Ectodermal cell (in vitro differentiated cells): Measurements from ENCODE around the gene GDPGP1.
"Not testable (repeated sequence)": the region's sequence is repeated elsewhere in the genome, so short reads cannot be mapped to it uniquely, and the experiment has no call there.

Source experiments
- H3K27ac ChIP-seq: 2 replicates; pipeline ENCODE4 v1.7.0; 2013; ENCODE audit warnings: mild to moderate bottlenecking, low read depth, low read length; ENCODE audit not compliant: insufficient read depth, poor library complexity, severe bottlenecking
- H3K27me3 ChIP-seq: 2 replicates; pipeline ENCODE4 v1.7.0; 2013; ENCODE audit warnings: mild to moderate bottlenecking, low read length; ENCODE audit not compliant: insufficient read depth, control insufficient read depth, poor library complexity, severe bottlenecking
- H3K36me3 ChIP-seq: one replicate; pipeline ENCODE4 v1.7.0; 2013; ENCODE audit warnings: low read length; ENCODE audit not compliant: control insufficient read depth, insufficient read depth
- H3K4me1 ChIP-seq: one replicate; pipeline ENCODE4 v1.7.0; 2013; ENCODE audit warnings: low read length; ENCODE audit not compliant: control insufficient read depth, insufficient read depth
- H3K4me3 ChIP-seq: 2 replicates; pipeline ENCODE4 v1.7.0; 2013; ENCODE audit warnings: low read depth, low read length, control low read depth; ENCODE audit not compliant: insufficient read depth
- H3K9me3 ChIP-seq: 2 replicates; pipeline ENCODE4 v1.7.0; 2013; ENCODE audit warnings: mild to moderate bottlenecking, low read length, moderate library complexity; ENCODE audit not compliant: control insufficient read depth
- WGBS, 2 experiments: methylation state at CpG; one replicate each; pipeline ENCODE4 v1.1.7; 2013; ENCODE audit warnings: missing lambda C conversion rate in 2 of 2; 5-methylcytosine and 5-hydroxymethylcytosine counted together

Gene GDPGP1

GRCh38 chr15:90260731-90261130 lies 26.7 kb downstream of the GDPGP1 start:
- H3K36me3 ChIP-seq, H3K9me3 ChIP-seq, H3K4me1 ChIP-seq, H3K27me3 ChIP-seq, H3K27ac ChIP-seq, H3K4me3 ChIP-seq: not testable (repeated sequence)
- WGBS, 2 experiments, result 86 to 94% methylated on average over 5 to 6 of the region's 6 CpGs

DNA sequence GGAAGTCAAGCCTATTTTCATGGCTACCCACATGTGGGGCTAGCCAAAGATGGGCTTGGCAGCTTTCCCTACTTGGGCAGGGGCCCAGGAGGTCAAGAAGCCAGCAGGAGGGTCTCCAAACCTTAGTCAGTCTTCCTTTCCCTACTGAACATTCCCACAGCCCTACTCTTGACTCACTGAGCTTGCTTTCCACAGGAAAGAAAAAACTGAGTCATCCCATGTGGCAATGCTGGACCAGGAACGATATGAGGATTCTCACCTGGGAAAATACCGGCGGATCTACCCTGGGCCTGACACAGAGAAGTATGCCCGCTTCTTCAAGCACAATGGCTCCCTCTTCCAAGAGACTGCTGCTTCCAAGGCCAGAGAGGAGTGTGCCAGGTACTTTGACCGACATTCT lies 27.8 kb downstream of the GDPGP1 start:
- H3K27ac ChIP-seq, result no peak overlapping the region
- H3K36me3 ChIP-seq, result no peaks in the 10 kb centered on the region
- no peaks in the 10 kb centered on the region for H3K9me3 ChIP-seq
- H3K4me1 ChIP-seq, result peaks cover 11% of the 10 kb centered on the region
- 93 to 95% methylated on average over 5 of the region's 5 CpGs for WGBS, 2 experiments
- no peaks in the 10 kb centered on the region for H3K27me3 ChIP-seq
- no peak overlapping the region for H3K4me3 ChIP-seq

DNA sequence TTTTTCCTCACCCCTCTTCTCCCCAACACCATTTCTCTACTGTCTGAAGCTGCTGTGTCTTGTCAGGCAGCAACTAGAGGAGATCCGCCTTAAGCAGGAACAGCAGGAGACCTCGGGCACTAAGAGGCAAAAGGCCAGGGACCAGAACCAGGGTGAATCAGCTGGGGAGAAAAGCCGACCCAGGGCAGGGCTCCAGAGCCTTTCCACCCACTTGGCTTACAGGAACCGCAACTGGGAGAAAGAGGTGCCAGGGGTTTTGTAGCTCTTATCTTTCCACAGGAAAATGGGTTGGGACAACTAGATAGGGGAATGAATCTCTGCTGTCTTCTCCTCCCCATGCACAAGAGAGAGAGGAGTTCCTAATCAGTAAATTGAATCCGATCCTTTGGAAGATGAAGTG lies 28.4 kb downstream of the GDPGP1 start:
- H3K4me3 ChIP-seq, result no peak overlapping the region

DNA sequence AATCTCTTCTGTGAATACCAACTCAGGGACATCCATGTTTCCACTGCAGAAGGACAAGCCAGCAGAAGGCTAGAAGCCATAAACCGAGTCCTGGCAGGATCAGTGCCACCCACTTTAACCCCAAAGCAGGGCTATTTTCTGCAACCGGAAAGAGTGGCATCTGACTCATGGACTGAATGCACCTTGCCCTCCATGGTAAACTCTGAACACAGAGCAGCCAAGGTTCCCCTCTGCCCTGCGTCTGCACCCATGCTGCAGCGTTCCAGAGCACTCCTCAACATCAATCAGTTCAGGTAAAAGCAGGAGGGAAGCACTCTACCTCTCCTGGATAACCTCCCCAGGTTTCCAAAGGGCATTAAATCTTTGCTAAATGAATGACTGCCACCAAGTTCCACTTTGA lies 30.7 kb downstream of the GDPGP1 start:
- H3K27me3 ChIP-seq, result no peaks in the 10 kb centered on the region
- 74 to 84% methylated on average over 4 of the region's 4 CpGs for WGBS, 2 experiments
- peak overlapping the region; percentile 89 for H3K4me3 ChIP-seq
- H3K4me1 ChIP-seq, result peaks cover 23% of the 10 kb centered on the region
- no peak overlapping the region for H3K27ac ChIP-seq
- H3K36me3 ChIP-seq, result no peaks in the 10 kb centered on the region
- no peaks in the 10 kb centered on the region for H3K9me3 ChIP-seq

More for the DNA sequence above, 28.4 kb downstream of the GDPGP1 start:
- Histone ChIP-seq H3K4me1 (peaks cover 17% of the 10 kb centered on the region), H3K27ac (no peak overlapping the region), H3K9me3 (no peaks in the 10 kb centered on the region), H3K27me3 (no peaks in the 10 kb centered on the region), H3K36me3 (no peaks in the 10 kb centered on the region)
- WGBS, 2 experiments, result 84 to 87% methylated on average over 5 of the region's 5 CpGs

DNA sequence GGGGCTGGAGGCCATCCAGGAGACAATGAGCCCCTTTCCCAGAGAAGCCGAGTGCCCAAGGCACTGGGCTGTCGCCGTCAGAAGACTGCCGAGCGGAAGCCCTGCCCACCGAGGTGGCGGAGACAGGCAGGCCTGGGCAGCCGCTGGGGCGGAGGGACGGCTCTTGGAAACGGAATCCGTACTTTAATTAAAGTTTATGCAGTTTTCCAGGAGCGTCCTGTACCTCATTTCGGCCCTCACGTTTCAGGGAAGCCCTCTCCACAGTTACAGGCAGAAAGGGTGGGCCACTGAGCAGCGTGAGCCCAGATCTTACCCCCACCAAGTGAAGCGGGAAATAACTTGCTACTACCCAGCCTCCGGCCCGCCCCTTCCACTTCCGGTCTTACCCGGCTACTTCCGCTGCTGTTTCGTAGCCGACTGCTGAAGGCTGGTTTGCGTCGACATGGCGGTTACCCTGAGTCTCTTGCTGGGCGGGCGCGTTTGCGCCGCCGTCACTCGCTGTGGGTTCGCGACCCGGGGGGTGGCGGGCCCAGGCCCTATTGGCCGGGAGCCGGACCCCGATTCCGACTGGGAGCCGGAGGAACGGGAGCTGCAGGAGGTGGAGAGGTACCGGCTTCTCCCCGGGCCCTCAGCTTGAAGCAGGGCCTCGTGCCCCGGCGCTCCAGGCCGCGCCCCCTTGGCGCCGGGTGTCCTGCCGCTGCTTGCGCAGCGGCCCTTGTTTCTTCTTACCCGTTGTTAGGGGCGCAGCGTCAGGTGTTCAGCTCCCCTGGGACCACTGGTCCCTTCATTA lies 31.5 kb downstream of the GDPGP1 start, which contains the start of gene NGRN:
NGRN (plus strand) TSS at position 402 of the 790 bp plus-strand sequence; CDS start at position 443, 41 bp downstream.
- Histone ChIP-seq H3K4me1 (peaks cover 23% of the 10 kb centered on the region), H3K36me3 (peaks cover 6% of the 10 kb centered on the region), H3K4me3 (peak within 1 kb of the TSS; percentile 89), H3K27me3 (no peaks in the 10 kb centered on the region), H3K9me3 (no peaks in the 10 kb centered on the region), H3K27ac (peak within 1 kb of the TSS; percentile 90)
- 1% methylated on average over 59 of the region's 59 CpGs for WGBS, 2 experiments

DNA sequence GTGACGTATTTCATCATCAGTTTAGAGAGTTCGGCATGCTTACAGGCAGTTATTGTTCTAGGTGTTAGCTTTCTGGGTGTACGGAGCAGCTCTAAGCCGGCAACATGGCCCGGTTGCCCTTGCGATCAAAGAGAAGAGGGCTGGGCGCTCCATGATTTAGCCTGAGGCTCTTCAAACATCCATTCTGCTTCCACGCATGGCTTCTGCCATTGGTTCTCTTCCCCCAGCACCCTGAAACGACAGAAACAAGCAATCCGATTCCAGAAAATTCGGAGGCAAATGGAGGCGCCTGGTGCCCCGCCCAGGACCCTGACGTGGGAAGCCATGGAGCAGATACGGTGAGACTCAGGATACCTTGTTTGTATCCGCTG lies 32.0 kb downstream of the GDPGP1 start:
- 0 to 1% methylated on average over 16 of the region's 16 CpGs for WGBS, 2 experiments
- Histone ChIP-seq H3K27ac (peak overlapping the region; percentile 90), H3K27me3 (no peaks in the 10 kb centered on the region), H3K36me3 (peaks cover 11% of the 10 kb centered on the region), H3K4me3 (peak overlapping the region; percentile 89), H3K9me3 (no peaks in the 10 kb centered on the region), H3K4me1 (peaks cover 23% of the 10 kb centered on the region)

GRCh38 chr15:90266485-90266884 lies 32.5 kb downstream of the GDPGP1 start:
- WGBS, 2 experiments, result 33 to 41% methylated on average over 11 to 12 of the region's 15 CpGs
- Histone ChIP-seq H3K9me3 (no peaks in the 10 kb centered on the region), H3K4me3 (peak overlapping the region; percentile 89), H3K4me1 (peaks cover 23% of the 10 kb centered on the region), H3K27ac (no peak overlapping the region), H3K36me3 (peaks cover 12% of the 10 kb centered on the region), H3K27me3 (no peaks in the 10 kb centered on the region)

- Histone ChIP-seq H3K4me3 (no peak overlapping the region), H3K27me3 (no peaks in the 10 kb centered on the region), H3K36me3 (peaks cover 22% of the 10 kb centered on the region), H3K27ac (no peak overlapping the region), H3K9me3 (no peaks in the 10 kb centered on the region), H3K4me1 (peaks cover 23% of the 10 kb centered on the region)
- 50% methylated on average over 1 of the region's 1 CpG; no CpG with 5 or more reads in 1 of the 2 experiments for WGBS, 2 experiments
These were observed 34.4 kb downstream of the GDPGP1 start for GRCh38 chr15:90268415-90268814.

GRCh38 chr15:90270502-90271150 lies 36.6 kb downstream of the GDPGP1 start:
- Histone ChIP-seq H3K27ac (no peak overlapping the region), H3K4me3 (no peak overlapping the region), H3K27me3 (no peaks in the 10 kb centered on the region), H3K36me3 (peaks cover 32% of the 10 kb centered on the region), H3K9me3 (no peaks in the 10 kb centered on the region), H3K4me1 (peaks cover 16% of the 10 kb centered on the region)
- WGBS, 2 experiments, result 92% methylated on average over 10 of the region's 10 CpGs

DNA sequence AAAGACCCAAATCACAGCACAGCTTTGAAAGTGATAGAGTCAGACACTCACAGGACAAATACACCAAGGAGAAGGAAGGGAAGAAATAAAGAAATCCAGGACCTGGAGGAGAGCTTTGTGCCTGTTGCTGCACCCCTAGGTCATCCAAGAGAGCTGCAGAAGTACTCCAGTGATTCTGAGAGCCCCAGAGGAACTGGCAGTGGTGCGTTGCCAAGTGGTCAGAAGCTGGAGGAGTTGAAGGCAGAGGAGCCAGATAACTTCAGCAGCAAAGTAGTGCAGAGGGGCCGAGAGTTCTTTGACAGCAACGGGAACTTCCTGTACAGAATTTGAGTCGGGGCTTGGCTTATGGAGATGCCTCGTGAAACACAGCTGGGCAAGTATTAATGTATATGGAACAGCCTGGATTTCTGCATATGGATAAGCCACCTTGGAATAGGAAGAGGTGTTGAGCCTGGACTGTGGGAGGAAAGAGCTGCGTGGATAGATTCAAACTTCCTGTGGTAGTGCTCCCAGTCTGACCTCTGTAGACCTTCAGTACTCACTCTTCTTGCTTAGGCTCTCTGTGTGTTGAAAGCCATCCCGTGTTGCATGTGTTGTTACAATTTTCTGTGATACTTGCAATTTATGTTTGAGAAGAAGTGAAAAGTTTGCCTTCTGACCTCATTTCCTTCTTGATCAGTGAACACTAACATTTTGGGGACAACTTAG lies 37.6 kb downstream of the GDPGP1 start:
- WGBS, 2 experiments, result 97% methylated on average over 7 of the region's 7 CpGs
- H3K4me3 ChIP-seq, result no peak overlapping the region
- peaks cover 32% of the 10 kb centered on the region for H3K36me3 ChIP-seq
- no peaks in the 10 kb centered on the region for H3K27me3 ChIP-seq
- no peaks in the 10 kb centered on the region for H3K9me3 ChIP-seq
- H3K4me1 ChIP-seq, result peaks cover 14% of the 10 kb centered on the region
- no peak overlapping the region for H3K27ac ChIP-seq
